HFFc6 (cell line): ENCODE data around the gene CXCR3. TPM values are rescaled to one million over a fixed set of nuclear protein-coding genes. Genes with fewer than 3 reads are reported as not detected.
"Not testable (repeated sequence)": the region's sequence is repeated elsewhere in the genome, so short reads cannot be mapped to it uniquely, and the experiment has no call there.

ENCODE experiments used
- DNase-seq: peaks from one replicate; pipeline ENCODE4 v3.0.0-alpha.2; 2018
- H3K27ac Mint-ChIP-seq: 2 replicates; pipeline ENCODE4 v1.8.0; 2020; ENCODE audit warnings: mild to moderate bottlenecking, mixed read lengths
- H3K27me3 Mint-ChIP-seq: 2 replicates; pipeline ENCODE4 v1.8.0; 2021; ENCODE audit warnings: mild to moderate bottlenecking, moderate library complexity, mixed read lengths; ENCODE audit not compliant: insufficient read depth
- H3K36me3 Mint-ChIP-seq: 2 replicates; pipeline ENCODE4 v1.8.0; 2021; ENCODE audit warnings: low read depth, mixed read lengths
- H3K4me1 Mint-ChIP-seq: 2 replicates; pipeline ENCODE4 v1.8.0; 2020; ENCODE audit warnings: low read depth, mixed read lengths
- H3K4me3 Mint-ChIP-seq: 2 replicates; pipeline ENCODE4 v1.8.0; 2020; ENCODE audit warnings: mild to moderate bottlenecking, moderate library complexity, mixed read lengths
- H3K9me3 Mint-ChIP-seq: 2 replicates; pipeline ENCODE4 v1.8.0; 2020; ENCODE audit warnings: mild to moderate bottlenecking, mixed read lengths
- CTCF ChIP-seq: fragments of 200-600 bp; sonication (generic); IDR thresholded peaks from 2 replicates; pipeline ENCODE4 v1.5.0; 2021; ENCODE audit warnings: antibody characterized with exemption, mild to moderate bottlenecking
- total RNA-seq, 6 experiments: library from RNA; stranded (reverse); fragmentation: NEBNext Ultra II Directional; extraction: Animal tissue kit (Norgen Biotek cat#: 25700); gene quantifications; 2 replicates in 1 of 6; 3 replicates in 5 of 6; pipeline ENCODE4 v1.2.3, GENCODE V29; 2021

CXCR3 gene
- total RNA-seq, 6 experiments from 2014 or later: not detected

GRCh38 chrX:71664202-71664601 is 45.9 kb upstream of the CXCR3 start:
- not testable (repeated sequence) for H3K36me3 Mint-ChIP-seq, DNase-seq, H3K27ac Mint-ChIP-seq, H3K4me1 Mint-ChIP-seq, H3K4me3 Mint-ChIP-seq, H3K9me3 Mint-ChIP-seq
- peaks cover 14% of the 10 kb centered on the region for H3K27me3 Mint-ChIP-seq
- peak; percentile 53 for TF ChIP-seq CTCF

GRCh38 chrX:71663238-71663637 is 44.9 kb upstream of the CXCR3 start:
- peaks cover 14% of the 10 kb centered on the region for H3K27me3 Mint-ChIP-seq
- H3K9me3 Mint-ChIP-seq, DNase-seq, H3K4me3 Mint-ChIP-seq, H3K27ac Mint-ChIP-seq, H3K36me3 Mint-ChIP-seq, H3K4me1 Mint-ChIP-seq: not testable (repeated sequence)

- H3K9me3 Mint-ChIP-seq, H3K36me3 Mint-ChIP-seq, H3K27ac Mint-ChIP-seq, DNase-seq, H3K4me3 Mint-ChIP-seq, H3K4me1 Mint-ChIP-seq: not testable (repeated sequence)
- H3K27me3 Mint-ChIP-seq: peaks cover 14% of the 10 kb centered on the region
Measured at GRCh38 chrX:71662654-71663053, 44.3 kb upstream of the CXCR3 start.

GRCh38 chrX:71661919-71662318 is 43.6 kb upstream of the CXCR3 start:
- Mint-ChIP-seq H3K4me1 (no peaks in the 10 kb centered on the region), H3K9me3 (no peaks in the 10 kb centered on the region), H3K27ac (no peak overlapping the region), H3K4me3 (no peak overlapping the region), H3K27me3 (peaks cover 14% of the 10 kb centered on the region), H3K36me3 (no peaks in the 10 kb centered on the region)
- TF ChIP-seq CTCF: no peak
- no peak for DNase-seq

GRCh38 chrX:71660562-71661416 is 42.5 kb upstream of the CXCR3 start:
- TF ChIP-seq CTCF: no peak
- peaks cover 14% of the 10 kb centered on the region for H3K27me3 Mint-ChIP-seq
- no peaks in the 10 kb centered on the region; the same call in 1 of the 2 replicates for H3K9me3 Mint-ChIP-seq
- H3K36me3 Mint-ChIP-seq: no peaks in the 10 kb centered on the region
- H3K27ac Mint-ChIP-seq: no peak overlapping the region
- no peak overlapping the region for H3K4me3 Mint-ChIP-seq
- no peaks in the 10 kb centered on the region for H3K4me1 Mint-ChIP-seq
- DNase-seq: no peak

GRCh38 chrX:71659959-71660358 is 41.6 kb upstream of the CXCR3 start:
- no peak overlapping the region for H3K27ac Mint-ChIP-seq
- no peak overlapping the region for H3K4me3 Mint-ChIP-seq
- peaks cover 14% of the 10 kb centered on the region for H3K27me3 Mint-ChIP-seq
- H3K36me3 Mint-ChIP-seq: no peaks in the 10 kb centered on the region
- no peaks in the 10 kb centered on the region; the same call in 1 of the 2 replicates for H3K9me3 Mint-ChIP-seq
- TF ChIP-seq CTCF: no peak
- H3K4me1 Mint-ChIP-seq: no peaks in the 10 kb centered on the region
- no peak for DNase-seq
